Measurements from ENCODE around the gene TMEM127.
"Not testable (repeated sequence)": the region's sequence is repeated elsewhere in the genome, so short reads cannot be mapped to it uniquely, and the experiment has no call there.

TMEM127 gene

GRCh38 chr2:96265840-96266679 is at the start of gene TMEM127, which contains the start of gene CIAO1:
TMEM127 (minus strand) TSS chr2:96265997; CDS start chr2:96265381, 616 bp downstream.
CIAO1 (plus strand) TSS chr2:96266225; CDS start chr2:96266351, 126 bp downstream.
- peak; percentile 99 for DNase-seq

- no peak for DNase-seq
These were observed 49.2 kb upstream of the TMEM127 start for GRCh38 chr2:96315005-96315399.

GRCh38 chr2:96308248-96308647 is 42.5 kb upstream of the TMEM127 start:
- DNase-seq: no peak

- no peak for DNase-seq
These were observed 40.6 kb upstream of the TMEM127 start for GRCh38 chr2:96306370-96306769.

GRCh38 chr2:96305979-96306308 is 40.1 kb upstream of the TMEM127 start:
- no peak for DNase-seq

GRCh38 chr2:96305091-96305978 is 39.5 kb upstream of the TMEM127 start, which contains the start of gene SNRNP200:
SNRNP200 (minus strand) TSS chr2:96305546; CDS start chr2:96305437, 109 bp downstream.
- DNase-seq: peak; percentile 88

GRCh38 chr2:96304606-96305005 is 38.8 kb upstream of the TMEM127 start:
- DNase-seq: no peak

GRCh38 chr2:96301865-96302264 is 36.1 kb upstream of the TMEM127 start:
- no peak for DNase-seq

GRCh38 chr2:96296925-96297324 is 31.1 kb upstream of the TMEM127 start:
- no peak for DNase-seq

GRCh38 chr2:96294271-96294670 is 28.5 kb upstream of the TMEM127 start:
- not testable (repeated sequence) for DNase-seq

GRCh38 chr2:96291751-96292150 is 26.0 kb upstream of the TMEM127 start:
- DNase-seq: no peak

- DNase-seq: no peak
These were observed 21.6 kb upstream of the TMEM127 start for GRCh38 chr2:96287273-96287856.

- DNase-seq: no peak
These were observed 11.1 kb upstream of the TMEM127 start for GRCh38 chr2:96276787-96277499.

GRCh38 chr2:96274355-96275056 is 8.7 kb upstream of the TMEM127 start:
- DNase-seq: no peak

GRCh38 chr2:96273763-96274162 is 8.0 kb upstream of the TMEM127 start:
- no peak for DNase-seq

GRCh38 chr2:96271995-96272394 is 6.2 kb upstream of the TMEM127 start:
- no peak for DNase-seq

GRCh38 chr2:96267159-96267971 is 1.6 kb upstream of the TMEM127 start:
- DNase-seq: peak; percentile 39

- DNase-seq: peak; percentile 34
These were observed 403 bp downstream of the TMEM127 start for GRCh38 chr2:96265349-96265839.

GRCh38 chr2:96264656-96265348 is 995 bp downstream of the TMEM127 start:
- DNase-seq: peak; percentile 53

GRCh38 chr2:96264086-96264485 is 1.7 kb downstream of the TMEM127 start:
- DNase-seq: no peak
